Measurements from ENCODE around the gene PLCH1.

Gene PLCH1

GRCh38 chr3:155481089-155481488, 263.8 kb downstream of the PLCH1 start:
- peak in 1 of 2 experiments; percentile 52 for DNase-seq (ENCODE audit: low read depth in 1 of 2, low spot score in 1 of 2)
- TF ChIP-seq POLR2AphosphoS5 (IDR thresholded peaks at IDR 0.05; ENCODE audit: low read depth) (no peak), GABPA (IDR thresholded peaks at IDR 0.05; ENCODE audit: low read depth) (peak; percentile 39; the same call in 1 of the 2 replicates), CTCF (IDR thresholded peaks at IDR 0.05; ENCODE audit: insufficient read depth, low read length) (no peak), SPI1 (IDR thresholded peaks at IDR 0.05; ENCODE audit: borderline replicate concordance, low read depth) (peak; percentile 31; the same call in 1 of the 2 replicates)
- TF ChIP-seq, protein P1, sequence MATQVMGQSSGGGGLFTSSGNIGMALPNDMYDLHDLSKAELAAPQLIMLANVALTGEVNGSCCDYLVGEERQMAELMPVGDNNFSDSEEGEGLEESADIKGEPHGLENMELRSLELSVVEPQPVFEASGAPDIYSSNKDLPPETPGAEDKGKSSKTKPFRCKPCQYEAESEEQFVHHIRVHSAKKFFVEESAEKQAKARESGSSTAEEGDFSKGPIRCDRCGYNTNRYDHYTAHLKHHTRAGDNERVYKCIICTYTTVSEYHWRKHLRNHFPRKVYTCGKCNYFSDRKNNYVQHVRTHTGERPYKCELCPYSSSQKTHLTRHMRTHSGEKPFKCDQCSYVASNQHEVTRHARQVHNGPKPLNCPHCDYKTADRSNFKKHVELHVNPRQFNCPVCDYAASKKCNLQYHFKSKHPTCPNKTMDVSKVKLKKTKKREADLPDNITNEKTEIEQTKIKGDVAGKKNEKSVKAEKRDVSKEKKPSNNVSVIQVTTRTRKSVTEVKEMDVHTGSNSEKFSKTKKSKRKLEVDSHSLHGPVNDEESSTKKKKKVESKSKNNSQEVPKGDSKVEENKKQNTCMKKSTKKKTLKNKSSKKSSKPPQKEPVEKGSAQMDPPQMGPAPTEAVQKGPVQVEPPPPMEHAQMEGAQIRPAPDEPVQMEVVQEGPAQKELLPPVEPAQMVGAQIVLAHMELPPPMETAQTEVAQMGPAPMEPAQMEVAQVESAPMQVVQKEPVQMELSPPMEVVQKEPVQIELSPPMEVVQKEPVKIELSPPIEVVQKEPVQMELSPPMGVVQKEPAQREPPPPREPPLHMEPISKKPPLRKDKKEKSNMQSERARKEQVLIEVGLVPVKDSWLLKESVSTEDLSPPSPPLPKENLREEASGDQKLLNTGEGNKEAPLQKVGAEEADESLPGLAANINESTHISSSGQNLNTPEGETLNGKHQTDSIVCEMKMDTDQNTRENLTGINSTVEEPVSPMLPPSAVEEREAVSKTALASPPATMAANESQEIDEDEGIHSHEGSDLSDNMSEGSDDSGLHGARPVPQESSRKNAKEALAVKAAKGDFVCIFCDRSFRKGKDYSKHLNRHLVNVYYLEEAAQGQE (IDR thresholded peaks at IDR 0.05; ENCODE audit: insufficient replicate concordance, low read depth), result no peak

DNA sequence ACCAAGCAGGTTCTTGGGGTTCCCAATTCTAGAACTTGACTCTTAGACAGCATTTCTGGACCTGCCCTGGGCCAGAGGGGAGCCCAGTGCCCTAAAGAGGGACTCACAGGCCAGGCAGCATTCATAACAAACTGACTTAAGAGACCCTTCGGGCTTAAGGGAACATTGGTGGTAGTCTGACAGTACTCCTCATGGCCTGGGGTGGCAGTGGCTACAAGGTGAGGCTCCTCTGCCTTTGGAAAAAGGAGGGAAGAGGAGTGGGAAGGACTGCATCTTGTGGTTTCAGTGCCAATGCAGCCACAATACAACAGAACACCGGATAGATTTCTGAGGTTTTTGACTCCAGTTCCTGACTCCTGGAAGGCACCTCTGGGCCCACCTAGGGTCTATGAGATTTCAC, 279.2 kb downstream of the PLCH1 start:
- Histone ChIP-seq H3K4me3 (replicated peaks; ENCODE audit: insufficient read depth, low read length) (no peak overlapping the region), H3K27ac (replicated peaks) (no peak overlapping the region), H3K27me3 (ENCODE audit: insufficient read depth, poor library complexity, severe bottlenecking) (no peaks in the 10 kb centered on the region)
- DNase-seq (ENCODE audit: low read depth in 1 of 2, low spot score in 1 of 2), result no peak
- no peak for TF ChIP-seq CTCF (IDR thresholded peaks at IDR 0.05; ENCODE audit: insufficient read depth, low read length)

More at GRCh38 chr3:155481089-155481488, 263.8 kb downstream of the PLCH1 start:
- H3K4me3 ChIP-seq (replicated peaks; ENCODE audit: insufficient read depth, low read length), result no peak overlapping the region
- H3K27me3 ChIP-seq (ENCODE audit: insufficient read depth, poor library complexity, severe bottlenecking), result no peaks in the 10 kb centered on the region
- no peak overlapping the region for H3K27ac ChIP-seq (replicated peaks)

- Histone ChIP-seq H3K27me3 (ENCODE audit: insufficient read depth, poor library complexity, severe bottlenecking) (no peaks in the 10 kb centered on the region), H3K27ac (replicated peaks) (no peak overlapping the region), H3K4me3 (replicated peaks; ENCODE audit: insufficient read depth, low read length) (no peak overlapping the region)
- TF ChIP-seq GABPA (IDR thresholded peaks at IDR 0.05; ENCODE audit: low read depth) (no peak), CTCF (IDR thresholded peaks at IDR 0.05; ENCODE audit: insufficient read depth, low read length) (no peak), POLR2AphosphoS5 (IDR thresholded peaks at IDR 0.05; ENCODE audit: low read depth) (no peak), SPI1 (IDR thresholded peaks at IDR 0.05; ENCODE audit: borderline replicate concordance, low read depth) (peak; percentile 56)
- TF ChIP-seq, protein P1 (IDR thresholded peaks at IDR 0.05; ENCODE audit: insufficient replicate concordance, low read depth), result no peak
- DNase-seq (ENCODE audit: low read depth in 1 of 2, low spot score in 1 of 2), result peak in 1 of 2 experiments; percentile 18
Measured at GRCh38 chr3:155462672-155463071, 282.2 kb downstream of the PLCH1 start.

DNA sequence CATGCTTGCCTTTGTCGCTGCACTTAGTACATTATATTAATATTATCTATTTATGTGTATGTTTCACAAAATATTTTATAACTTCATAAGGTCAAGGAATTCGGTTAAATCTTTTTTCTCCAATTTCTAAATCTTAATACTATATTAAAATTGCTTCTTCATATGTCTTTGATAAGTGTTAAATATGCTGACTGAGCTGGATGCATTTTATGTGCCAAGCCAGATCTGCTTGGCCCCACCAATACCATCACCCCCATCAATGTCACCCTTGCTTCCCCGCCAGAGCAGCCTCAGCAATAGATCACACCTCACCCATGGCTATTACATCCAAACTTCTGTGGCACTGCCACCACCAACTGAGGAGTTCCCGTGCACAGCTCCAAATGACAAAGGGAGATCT, 287.3 kb downstream of the PLCH1 start:
- Histone ChIP-seq H3K27ac (replicated peaks) (no peak overlapping the region), H3K4me3 (replicated peaks; ENCODE audit: insufficient read depth, low read length) (no peak overlapping the region), H3K27me3 (ENCODE audit: insufficient read depth, poor library complexity, severe bottlenecking) (no peaks in the 10 kb centered on the region)
- DNase-seq (ENCODE audit: low read depth in 1 of 2, low spot score in 1 of 2), result no peak
- no peak for TF ChIP-seq CTCF (IDR thresholded peaks at IDR 0.05; ENCODE audit: insufficient read depth, low read length)
- no peak for TF ChIP-seq GABPA (IDR thresholded peaks at IDR 0.05; ENCODE audit: low read depth)
- no peak for TF ChIP-seq POLR2AphosphoS5 (IDR thresholded peaks at IDR 0.05; ENCODE audit: low read depth)
- TF ChIP-seq, protein P1 (IDR thresholded peaks at IDR 0.05; ENCODE audit: insufficient replicate concordance, low read depth), result no peak
- no peak for TF ChIP-seq SPI1 (IDR thresholded peaks at IDR 0.05; ENCODE audit: borderline replicate concordance, low read depth)

Data from HL-60 (cell line).